CD1c-positive myeloid dendritic cell (primary cell): Measurements from ENCODE around the gene CMTM6.
"Not testable (repeated sequence)": the region's sequence is repeated elsewhere in the genome, so short reads cannot be mapped to it uniquely, and the experiment has no call there.

Source experiments
- DNase-seq: peaks from one replicate; pipeline ENCODE4 v3.0.0-alpha.2; 2016; ENCODE audit errors: extremely low spot score

Gene CMTM6, protein sequence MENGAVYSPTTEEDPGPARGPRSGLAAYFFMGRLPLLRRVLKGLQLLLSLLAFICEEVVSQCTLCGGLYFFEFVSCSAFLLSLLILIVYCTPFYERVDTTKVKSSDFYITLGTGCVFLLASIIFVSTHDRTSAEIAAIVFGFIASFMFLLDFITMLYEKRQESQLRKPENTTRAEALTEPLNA

DNA sequence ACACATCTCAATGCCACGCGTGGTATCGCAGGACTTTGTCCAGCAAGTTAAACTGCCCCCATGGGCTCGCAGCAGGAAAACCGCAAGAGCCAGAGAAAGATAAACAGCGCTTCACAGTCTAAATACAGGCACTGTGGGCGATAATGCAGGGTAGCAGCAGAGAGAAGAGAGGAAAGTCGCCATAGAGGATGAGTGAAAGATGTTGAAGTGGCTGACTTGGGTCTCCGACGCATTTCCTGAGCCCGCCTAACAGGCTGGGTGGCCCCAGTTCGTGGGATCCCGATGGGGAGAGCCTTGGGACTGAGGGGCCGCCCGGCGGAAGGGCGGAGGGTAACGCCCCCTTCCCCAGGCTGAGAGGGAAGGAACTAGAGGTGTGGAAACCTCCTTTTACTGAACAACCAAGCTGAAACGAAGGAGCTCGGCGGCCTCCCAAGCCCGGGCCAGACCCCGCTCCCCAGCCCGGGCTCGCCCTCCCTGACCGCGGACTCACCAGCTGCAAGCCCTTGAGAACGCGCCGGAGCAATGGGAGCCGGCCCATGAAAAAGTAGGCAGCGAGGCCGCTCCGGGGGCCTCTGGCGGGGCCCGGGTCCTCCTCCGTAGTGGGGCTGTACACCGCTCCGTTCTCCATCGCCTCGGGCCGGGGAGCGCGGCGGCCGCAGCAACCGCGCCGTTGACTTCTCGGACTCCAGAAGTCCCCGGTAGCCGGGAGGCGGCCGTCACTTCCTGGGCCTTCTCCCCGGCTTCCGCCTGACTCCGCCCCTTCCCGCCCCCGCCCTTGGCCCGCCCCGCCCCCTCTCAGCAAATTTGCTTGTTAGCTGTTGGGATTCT is at the start of gene CMTM6:
TSS of gene CMTM6 (minus strand) at position 735 of the 828 bp plus-strand sequence. CDS start at position 628, 107 bp downstream.
- peak; percentile 88 for DNase-seq

DNA sequence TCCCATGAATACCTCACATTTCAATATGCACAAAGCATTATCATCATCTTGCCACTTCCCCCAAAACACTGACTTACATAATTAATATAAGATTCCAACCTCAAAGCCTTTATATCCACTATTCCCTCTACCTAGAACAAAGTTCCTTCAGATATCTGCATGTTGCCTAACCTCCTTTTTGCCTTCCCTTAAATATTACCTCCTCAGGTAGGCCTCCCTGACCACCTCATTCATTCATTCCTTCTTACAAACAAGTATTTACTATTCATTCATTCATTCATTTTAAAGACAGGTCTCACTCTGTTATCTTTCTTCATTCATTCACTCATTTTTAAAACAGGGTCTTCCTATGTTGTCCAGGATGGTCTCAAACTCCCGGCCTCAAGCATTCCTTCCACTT is 49.4 kb upstream of the CMTM6 start:
- DNase-seq, result no peak

DNA sequence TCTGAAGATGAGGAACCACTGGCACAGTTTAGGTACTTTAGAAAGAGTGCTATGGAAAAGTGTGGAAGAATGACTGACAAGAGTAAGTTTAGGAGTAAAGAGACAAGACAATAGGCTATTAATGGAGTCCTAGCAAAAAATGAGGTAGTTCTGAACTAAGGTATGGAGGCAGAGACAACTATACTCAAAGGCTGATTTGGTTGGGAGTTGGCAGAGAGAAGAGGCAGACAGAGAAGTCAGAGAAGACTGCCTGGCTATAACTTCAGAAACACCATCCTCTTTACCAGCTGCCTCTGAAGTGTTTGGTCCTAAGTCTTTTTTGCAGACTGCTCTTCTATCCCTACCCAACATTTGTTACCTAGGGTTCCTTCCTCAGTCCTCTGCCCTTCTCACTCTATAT is 48.8 kb upstream of the CMTM6 start:
- no peak for DNase-seq

DNA sequence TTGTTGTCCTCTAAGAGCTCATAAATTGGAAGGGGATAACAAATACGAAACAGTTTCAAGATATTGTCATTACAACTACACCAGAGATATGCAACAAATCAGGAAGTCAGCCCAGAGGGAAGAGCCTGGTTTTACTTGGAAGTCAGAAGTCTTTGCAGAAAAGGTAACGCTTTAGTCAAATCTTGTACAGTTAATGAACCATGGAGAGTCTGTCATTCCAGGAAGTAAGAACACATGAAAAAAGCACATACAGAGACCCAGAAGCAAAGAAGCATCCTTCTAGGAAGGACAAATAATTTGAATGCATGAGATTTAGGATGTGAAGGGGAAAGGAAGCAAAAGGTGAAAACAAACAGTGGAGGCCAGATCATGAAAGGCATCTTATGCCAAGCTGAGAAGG is 48.4 kb upstream of the CMTM6 start:
- DNase-seq, result peak; percentile 38

DNA sequence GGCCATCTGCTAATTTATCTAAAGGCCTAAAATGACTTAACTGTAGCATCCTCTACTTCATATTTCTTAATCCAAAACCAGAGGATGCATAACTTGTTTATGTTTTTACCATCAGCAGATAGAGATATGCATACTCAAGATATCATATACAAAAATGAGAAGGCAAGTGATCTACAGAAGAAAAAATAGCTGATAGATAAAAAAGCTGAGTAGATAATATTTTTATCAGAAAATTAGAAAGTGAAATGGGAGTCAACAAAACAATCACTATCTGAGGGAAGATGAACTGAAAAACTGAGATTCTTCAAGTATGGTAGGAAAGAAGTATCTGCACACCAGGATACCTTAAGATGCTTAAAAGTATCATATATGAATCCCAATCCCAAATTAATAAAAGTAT is 42.7 kb upstream of the CMTM6 start:
- DNase-seq, result no peak

DNA sequence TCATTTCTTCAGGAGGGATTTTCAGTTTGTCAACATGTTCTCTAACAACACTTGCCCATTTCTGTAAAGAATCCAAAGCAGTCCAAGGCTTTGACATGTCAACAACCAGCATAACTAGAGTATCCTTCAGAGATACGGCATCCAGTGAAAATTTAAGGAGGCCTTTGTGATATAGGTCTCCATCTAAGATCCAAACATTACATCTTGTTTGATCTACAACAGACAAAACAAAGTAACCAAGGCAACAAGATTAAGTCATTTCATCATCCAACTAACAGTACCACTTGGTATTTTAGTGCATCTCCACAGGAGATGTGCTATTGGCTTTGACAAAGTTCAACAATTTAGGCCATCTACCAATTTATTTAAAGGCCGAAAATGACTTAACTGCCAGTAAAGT is 42.2 kb upstream of the CMTM6 start:
- DNase-seq, result no peak

DNA sequence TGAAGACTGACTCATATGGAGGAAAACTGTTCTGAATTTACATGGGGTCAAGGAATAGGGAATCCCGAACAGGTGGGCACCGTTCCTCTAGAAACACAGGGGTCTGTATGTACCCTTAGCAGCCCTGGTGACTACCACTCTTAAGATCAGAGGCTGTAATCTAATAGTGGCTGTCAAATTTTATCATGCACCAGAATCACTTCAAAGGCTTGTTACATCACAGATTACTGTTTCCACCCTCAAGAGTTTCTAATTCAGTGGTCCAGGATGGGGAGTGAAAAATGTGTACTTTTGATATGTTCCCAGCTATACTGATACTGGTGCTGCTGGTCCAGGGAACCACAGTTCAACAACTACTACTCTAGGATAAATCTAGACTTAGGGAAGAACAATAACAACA is 40.2 kb upstream of the CMTM6 start:
- no peak for DNase-seq

DNA sequence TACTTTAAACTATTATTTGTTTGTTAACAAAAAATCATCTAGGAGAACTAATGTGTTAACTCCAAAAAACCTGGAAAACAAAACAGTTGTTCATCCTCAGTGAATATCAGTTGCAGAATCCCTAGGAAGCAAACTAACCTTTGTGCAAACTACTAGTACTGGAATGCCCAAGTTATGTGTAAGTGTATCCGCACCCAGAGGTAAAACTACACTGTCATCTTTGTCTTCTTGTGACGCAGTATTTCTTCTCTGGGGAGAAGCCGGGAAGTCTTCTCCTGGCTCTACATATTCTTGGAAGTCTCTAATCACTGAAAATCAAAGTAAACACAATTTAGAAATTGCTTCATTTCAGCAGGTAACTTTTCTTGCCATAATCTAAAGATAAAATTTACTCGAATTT is 38.2 kb upstream of the CMTM6 start:
- DNase-seq, result no peak

DNA sequence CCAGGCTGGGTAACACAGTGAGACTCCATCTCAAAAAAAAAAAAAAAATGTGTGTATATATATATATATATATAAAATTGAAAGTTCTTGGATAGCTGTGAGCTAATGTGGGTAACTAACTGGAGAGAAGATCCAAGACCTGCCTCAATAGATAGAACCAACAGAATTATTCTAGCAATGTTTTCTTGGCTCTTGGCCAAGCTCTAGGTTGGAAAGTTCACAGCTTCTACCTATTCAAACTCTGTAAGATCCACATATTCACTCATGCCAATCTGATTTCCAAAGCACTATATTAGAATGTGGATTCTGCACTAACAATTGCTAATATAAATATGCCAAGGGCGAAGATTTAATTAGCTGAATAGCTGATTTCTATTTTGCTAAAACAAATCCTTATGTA is 29.8 kb upstream of the CMTM6 start:
- no peak for DNase-seq

DNA sequence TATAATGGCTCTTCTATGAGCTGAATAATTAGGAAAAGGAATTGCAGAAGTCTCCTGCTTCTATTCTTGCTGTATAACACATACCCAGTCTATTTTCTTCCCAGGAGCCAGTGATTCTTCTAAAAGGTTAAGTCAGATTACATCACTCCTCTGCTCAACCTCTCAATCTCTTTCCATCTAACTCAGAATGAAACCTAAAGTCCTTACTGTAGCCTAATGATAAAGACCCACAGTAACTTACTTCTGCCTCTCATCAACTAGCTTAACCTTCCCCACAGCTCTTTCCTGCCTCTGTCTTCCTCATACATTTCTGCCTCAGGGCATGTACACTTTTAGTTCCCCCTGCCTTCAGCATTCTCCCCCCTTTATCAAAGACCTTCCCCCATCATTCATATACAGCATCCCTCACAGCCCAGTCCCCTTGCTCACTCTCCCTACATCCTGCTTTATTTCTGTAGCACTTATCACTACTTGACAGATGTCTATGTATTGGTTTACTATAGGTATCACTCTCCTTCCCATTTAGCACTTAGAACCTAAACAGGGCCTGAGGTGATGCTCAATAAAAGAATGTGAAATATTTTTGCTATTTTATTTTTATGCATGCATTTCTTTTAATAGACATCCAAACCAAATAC is 28.5 kb upstream of the CMTM6 start:
- DNase-seq, result no peak

DNA sequence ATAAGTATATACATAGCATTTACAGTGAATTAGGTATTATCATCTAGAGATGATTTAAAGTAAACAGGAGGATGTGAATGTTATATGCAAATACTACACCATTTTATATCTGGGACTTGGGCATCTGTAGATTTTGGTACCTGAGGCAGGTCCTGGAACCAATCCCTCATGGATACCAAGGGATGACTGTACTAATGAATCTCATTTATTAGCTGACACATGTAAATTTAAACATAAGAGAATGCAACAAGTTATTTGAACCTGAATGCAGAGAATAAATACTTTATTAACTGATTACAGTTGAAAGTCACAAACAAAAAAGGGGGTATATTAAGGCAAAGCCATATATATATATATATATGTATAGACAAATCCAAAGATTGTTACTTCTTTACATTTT is 23.1 kb upstream of the CMTM6 start:
- DNase-seq, result no peak

DNA sequence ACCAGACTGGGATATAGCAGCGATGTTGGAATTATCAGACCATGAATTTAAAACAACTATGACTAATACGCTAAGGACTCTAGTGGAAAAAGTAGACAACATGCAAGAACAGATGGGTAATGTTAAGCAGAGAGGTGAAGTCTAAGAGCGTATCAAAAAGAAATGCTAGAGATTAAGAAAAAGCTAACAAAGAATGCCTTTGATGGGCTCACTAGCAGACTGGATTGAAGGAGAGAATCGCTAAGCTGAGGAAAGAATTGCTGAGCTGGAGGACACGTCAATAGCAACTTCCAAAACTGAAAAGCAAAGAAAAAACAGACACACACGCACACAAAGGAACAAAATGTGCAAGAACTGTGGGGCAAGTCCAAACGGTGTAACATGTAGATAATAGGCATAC is 20.0 kb upstream of the CMTM6 start:
- DNase-seq, result no peak

DNA sequence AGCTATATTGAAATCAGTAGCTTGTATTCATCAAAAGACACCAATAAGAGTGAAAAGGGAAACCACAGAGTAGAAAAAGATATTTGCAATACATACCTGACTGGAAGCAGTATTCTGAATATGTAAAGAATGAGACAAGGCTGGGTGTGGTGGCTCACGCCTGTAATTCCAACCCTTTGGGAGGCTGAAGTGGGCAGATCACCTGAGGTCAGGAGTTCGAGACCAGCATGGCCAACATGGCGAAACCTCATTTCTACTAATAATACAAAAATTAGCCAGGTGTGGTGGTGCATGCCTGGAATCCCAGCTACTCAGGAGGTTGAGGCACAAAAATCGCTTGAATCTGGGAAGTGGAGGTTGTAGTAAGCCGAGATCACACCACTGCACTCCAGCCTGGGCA is 16.3 kb upstream of the CMTM6 start:
- not testable (repeated sequence) for DNase-seq

DNA sequence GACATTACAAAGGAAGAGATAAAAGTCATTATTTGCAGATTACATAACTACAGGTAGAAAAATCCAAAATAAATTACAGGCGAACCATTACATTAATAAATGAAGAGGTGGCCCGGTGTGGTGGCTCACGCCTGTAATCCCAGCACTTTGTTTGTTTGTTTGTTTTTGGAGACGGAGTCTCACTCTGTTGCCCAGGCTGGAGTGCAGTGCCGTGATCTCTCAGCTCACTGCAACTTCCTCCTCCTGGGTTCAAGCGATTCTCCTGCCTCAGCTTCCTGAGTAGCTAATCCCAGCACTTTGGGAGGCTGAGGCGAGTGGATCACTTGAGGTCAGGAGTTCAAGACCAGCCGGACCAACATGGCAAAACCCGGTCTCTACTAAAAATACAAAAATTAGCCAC is 14.1 kb upstream of the CMTM6 start:
- DNase-seq, result peak; percentile 58

DNA sequence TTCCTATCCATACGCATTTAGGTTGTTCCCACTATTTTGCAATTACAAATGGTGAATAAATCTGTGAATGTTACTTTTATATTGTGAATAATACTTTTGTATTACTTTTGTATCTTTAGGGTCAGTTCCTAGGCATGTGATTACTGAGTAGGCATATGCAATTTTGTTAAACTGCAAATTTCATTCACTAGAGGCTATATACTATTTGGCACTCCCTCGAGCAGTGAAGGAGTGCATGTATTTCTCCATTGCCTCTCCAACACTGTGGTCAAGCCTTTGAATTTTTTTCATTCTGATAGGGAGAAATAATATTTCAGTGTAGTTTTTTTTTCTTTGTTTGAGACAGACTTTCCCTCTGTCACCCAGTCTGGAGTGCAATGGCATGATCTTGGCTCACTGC is 8.4 kb upstream of the CMTM6 start:
- DNase-seq, result no peak

DNA sequence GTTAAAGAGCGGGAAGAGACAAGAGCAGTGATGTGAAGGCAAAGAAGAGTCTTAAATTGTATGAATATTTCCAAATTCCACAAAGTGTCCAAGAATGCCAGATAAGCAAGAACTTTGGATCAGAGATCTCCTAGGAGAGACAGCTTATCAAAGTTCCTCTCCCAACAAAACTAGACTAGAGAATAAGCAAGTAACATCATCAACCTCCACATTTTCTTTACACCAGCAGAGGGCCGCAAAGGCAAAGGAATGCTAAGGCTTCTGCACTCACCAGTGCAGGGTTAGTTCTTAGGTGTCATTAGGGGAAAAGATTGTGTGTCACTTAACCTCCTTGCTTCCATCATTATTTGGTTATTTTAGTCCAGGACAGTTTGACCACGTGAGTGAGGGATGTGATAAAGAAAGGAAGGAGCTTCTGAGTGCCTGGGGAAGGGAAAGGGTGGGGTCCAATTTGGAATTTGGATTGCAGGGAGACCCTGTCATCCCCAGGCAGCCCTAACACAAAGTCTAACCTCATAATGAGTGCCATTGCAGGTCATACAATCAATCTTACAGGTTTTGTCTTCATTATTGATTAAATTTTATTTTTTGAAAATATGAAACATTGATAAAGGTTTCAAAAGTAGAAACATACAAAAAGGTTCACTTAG is 7.5 kb upstream of the CMTM6 start:
- peak; percentile 78 for DNase-seq

DNA sequence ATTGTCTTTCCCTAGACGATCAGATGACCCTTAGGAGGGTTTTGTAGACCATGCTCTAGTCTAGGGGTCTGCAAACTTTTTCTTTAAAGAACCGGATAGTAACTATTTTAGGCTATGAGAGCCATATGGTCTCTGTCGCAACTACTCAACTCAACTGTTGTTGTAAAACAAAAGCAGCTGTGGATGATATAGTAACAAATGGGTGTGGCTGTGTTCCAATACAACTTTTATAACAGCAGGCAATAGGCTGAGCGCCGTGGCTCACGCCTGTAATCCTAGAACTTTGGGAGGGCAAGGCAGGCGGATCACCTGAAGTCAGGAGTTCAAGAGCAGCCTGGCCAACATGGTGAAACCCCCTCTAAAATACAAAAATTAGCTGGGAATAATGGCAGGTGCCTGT is 6.1 kb upstream of the CMTM6 start:
- DNase-seq, result no peak

DNA sequence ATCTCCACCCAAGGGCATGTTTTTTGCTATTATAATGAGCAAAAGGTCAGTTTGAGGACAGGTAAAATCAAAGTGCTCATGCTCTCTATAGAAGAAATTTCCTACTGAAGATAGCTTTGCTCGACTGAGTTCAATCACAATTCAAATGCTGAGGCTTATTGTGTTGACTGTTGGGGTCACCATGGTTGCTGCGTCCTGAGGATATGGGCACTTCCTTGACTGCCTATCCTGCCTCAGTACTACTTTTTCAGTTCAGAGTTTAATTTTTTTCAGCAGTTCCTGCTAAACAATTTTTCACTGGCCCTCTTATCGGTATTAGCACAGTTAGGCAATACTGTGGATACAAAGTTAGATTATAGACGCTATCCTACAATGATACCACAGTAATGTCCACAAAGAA is 3.8 kb upstream of the CMTM6 start:
- no peak for DNase-seq

DNA sequence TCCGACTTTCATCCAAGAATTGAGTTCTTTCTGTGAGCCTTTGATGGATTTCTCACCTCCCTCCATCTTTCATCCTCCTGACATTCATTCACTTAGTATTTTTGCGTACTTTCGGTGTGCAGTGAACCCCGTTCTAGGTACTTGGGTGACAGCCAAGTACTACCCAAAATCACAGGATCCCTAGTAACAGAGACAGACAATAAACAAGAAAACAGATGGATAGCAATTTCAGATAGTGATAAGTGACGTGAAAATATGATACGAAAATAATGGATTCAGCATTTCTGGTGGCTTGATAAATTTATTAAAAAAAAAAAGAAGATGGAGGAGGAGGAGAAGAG is 264 bp upstream of the CMTM6 start:
- no peak for DNase-seq

DNA sequence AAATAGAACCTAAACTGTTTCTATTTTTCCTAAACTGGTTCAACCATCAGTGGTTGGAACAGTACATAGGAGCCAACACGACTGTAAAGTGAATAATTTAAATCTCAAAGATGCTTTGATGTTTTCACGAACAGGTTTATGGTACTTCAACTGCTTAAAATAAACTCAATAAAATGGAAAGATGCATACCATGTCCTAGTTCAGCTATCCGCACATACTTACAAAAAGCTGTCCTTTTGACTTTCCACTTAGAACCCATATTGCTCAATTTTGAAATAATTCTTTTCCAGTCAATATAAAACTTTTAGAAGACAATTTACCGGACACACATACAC is 902 bp downstream of the CMTM6 start:
- DNase-seq, result no peak

DNA sequence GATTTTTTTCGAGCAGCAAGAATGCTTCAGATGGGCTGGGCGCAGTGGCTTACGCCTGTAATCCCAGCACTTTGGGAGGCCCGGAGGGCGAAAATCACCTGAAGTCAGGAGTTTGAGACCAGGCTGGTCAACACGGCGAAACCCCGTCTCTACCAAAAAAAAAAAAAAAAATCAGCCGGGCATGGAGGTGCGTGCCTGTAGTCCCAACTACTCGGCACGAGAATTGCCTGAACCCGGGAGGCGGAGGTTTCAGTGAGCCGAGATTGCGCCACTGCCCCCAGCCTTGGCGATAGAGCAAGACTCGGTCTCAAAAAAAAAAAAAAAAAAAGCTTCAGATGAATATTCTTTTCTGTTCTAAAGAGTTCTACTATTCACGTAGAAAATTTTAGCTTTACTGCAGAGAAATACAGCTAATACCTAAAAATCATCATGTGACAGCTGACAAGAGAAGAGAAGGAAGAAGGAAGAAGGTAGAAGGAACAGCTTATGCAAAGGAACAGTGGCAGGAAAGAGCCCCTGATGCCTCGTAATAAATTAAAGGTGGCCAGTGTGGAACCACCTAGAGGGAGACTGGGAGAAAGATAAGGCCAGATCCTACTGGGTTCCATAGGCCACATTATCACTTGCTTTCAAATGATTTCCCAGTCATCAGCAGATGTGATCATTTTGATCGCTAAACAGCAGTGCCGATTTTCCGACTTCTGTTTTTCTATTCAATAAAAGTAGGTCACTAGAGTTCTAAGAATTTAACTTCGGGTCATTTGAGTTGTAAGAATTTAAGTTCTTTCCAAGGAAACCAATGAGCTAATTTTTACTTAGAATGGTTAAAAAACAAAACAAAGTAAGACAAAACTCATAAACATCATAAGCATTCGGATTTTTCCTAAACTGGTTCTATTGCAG is 1.5 kb downstream of the CMTM6 start:
- peak; percentile 58 for DNase-seq

DNA sequence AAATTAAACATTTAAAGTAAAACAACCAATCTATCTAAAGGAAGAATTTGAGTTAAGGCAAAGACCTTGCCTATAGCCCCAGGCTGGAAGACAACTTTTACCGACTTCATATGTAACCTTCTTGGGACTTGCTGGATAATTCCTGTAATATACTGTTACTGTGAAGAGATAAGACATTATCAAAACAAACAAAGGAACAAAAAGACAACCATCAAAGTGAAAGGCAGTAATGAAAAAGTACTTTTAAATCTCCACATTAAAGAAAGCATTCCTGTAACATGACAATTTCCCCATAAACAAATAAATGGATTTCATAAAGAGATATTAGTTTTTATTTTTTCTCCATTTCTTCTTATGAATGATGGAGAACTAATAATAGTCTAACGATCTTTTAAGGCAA is 2.4 kb downstream of the CMTM6 start:
- no peak for DNase-seq
